A549 (cell line): ENCODE data around the gene TTC28. TPM values are rescaled to one million over a fixed set of nuclear protein-coding genes. Genes with fewer than 3 reads are reported as not detected.

Experiments
- ATAC-seq, 2 experiments: fragments of 200-7000 bp in 1 of 2; fragments of >200 bp in 1 of 2; cut with Nextera tagmentation in 1 of 2; cut with Tn5 transposase in 1 of 2; 3 replicates each; pipeline versions ENCODE4 v1.8.0 to v1.9.1; 2018 to 2020; ENCODE audit warnings: mild to moderate bottlenecking in 1 of 2, moderate library complexity in 1 of 2
- CTCF ChIA-PET: fragments of 300-600 bp; sonication (Branson Sonifier 250); formaldehyde crosslinking; extraction: SDS; loops from one replicate; lab custom pipeline; 2021; ENCODE audit warnings: antibody characterized with exemption, inconsistent platforms; lab: Yijun Ruan, JAX
- POLR2A ChIA-PET: fragments of 350-600 bp; formaldehyde crosslinking; extraction: SDS; loops from one replicate; lab custom pipeline; 2021; ENCODE audit warnings: antibody characterized with exemption, inconsistent platforms; lab: Yijun Ruan, JAX
- DNase-seq, 2 experiments: peaks; one replicate each; pipeline versions ENCODE4 v3.0.0 to v3.0.0-alpha.2; 2011 to 2016; ENCODE audit warnings: low read depth in 1 of 2, low spot score in 1 of 2
- FAIRE-seq: peaks from 2 replicates; lab custom pipeline; 2011; peaks lifted over from hg19 to GRCh38; lab: Jason Lieb, UNC
- H3K27ac ChIP-seq, 2 experiments: fragments of >200 bp; sonication (Bioruptor Twin); formaldehyde crosslinking; 3 replicates each; pipeline ENCODE4 v1.5.1; 2016 to 2017
- H3K4me1 ChIP-seq: fragments of >200 bp; sonication (Bioruptor Twin); formaldehyde crosslinking; 3 replicates; pipeline ENCODE4 v1.6.1; 2016
- H3K4me2 ChIP-seq: fragments of >200 bp; sonication (Bioruptor Twin); formaldehyde crosslinking; 3 replicates; pipeline ENCODE4 v1.6.1; 2016
- H3K4me3 ChIP-seq: fragments of >200 bp; sonication (Bioruptor Twin); formaldehyde crosslinking; 3 replicates; pipeline ENCODE4 v1.5.1; 2016
- H3K9me3 ChIP-seq: fragments of >200 bp; sonication (Bioruptor Twin); formaldehyde crosslinking; 3 replicates; pipeline ENCODE4 v1.6.1; 2016
- CBX2 ChIP-seq: fragments of 200-600 bp; sonication (generic); IDR thresholded peaks from 2 replicates; pipeline ENCODE4 v1.6.1; 2016; ENCODE audit warnings: low read depth, mild to moderate bottlenecking, borderline replicate concordance
- CEBPB ChIP-seq, 2 experiments: fragments of >200 bp in 1 of 2; sonication (Bioruptor Twin) in 1 of 2; formaldehyde crosslinking in 1 of 2; IDR thresholded peaks; 2 replicates each; pipeline ENCODE4 v1.6.1; 2012 to 2016
- CHD2 ChIP-seq: fragments of 150-350 bp; IDR thresholded peaks from 2 replicates; pipeline ENCODE4 v1.6.1; 2014; ENCODE audit warnings: low read length; ENCODE audit not compliant: partially characterized antibody
- EHMT2 ChIP-seq: fragments of 200-600 bp; sonication (generic); IDR thresholded peaks from 2 replicates; pipeline ENCODE4 v1.6.1; 2016; ENCODE audit warnings: antibody characterized with exemption, low read depth, mild to moderate bottlenecking, moderate library complexity
- EP300 ChIP-seq, 2 experiments: fragments of >200 bp; sonication (Bioruptor Twin); formaldehyde crosslinking; IDR thresholded peaks; 2 replicates in 1 of 2; 3 replicates in 1 of 2; pipeline ENCODE4 v1.6.1; 2016 to 2017
- ESRRA ChIP-seq: fragments of 150-350 bp; IDR thresholded peaks from 2 replicates; pipeline ENCODE4 v1.6.1; 2014; ENCODE audit warnings: mild to moderate bottlenecking, low read length, borderline replicate concordance
- FOSB ChIP-seq: fragments of 250-450 bp; sonication (Bioruptor Pico); IDR thresholded peaks from 2 replicates; pipeline ENCODE4 v1.5.0; 2020; ENCODE audit warnings: mild to moderate bottlenecking, moderate library complexity
- HOXB5 ChIP-seq: fragments of 250-450 bp; sonication (Bioruptor Pico); IDR thresholded peaks from 2 replicates; pipeline ENCODE4 v1.5.0; 2020; ENCODE audit warnings: mild to moderate bottlenecking, moderate library complexity
- JUN ChIP-seq, 2 experiments: fragments of >200 bp; sonication (Bioruptor Twin); formaldehyde crosslinking; IDR thresholded peaks; 2 replicates in 1 of 2; 3 replicates in 1 of 2; pipeline ENCODE4 v1.6.1; 2016 to 2017
- KDM1A ChIP-seq: fragments of 200-600 bp; sonication (generic); IDR thresholded peaks from 2 replicates; pipeline ENCODE4 v1.6.1; 2016; ENCODE audit warnings: low read depth, mild to moderate bottlenecking
- MYC ChIP-seq: IDR thresholded peaks from 2 replicates; pipeline ENCODE4 v1.6.1; 2012; ENCODE audit warnings: mild to moderate bottlenecking, inconsistent platforms, low read length, improper control_type of control experiment, borderline replicate concordance
- NPAS2 ChIP-seq: fragments of 250-450 bp; sonication (Bioruptor Pico); IDR thresholded peaks from 2 replicates; pipeline ENCODE4 v1.8.0; 2022; ENCODE audit warnings: mild to moderate bottlenecking, moderate library complexity, borderline replicate concordance
- POLR2AphosphoS2 ChIP-seq: conservative IDR thresholded peaks from 2 replicates; pipeline ENCODE4 v1.6.1; 2012; ENCODE audit warnings: low read length, improper control_type of control experiment, inconsistent platforms
- RAD21 ChIP-seq, 2 experiments: fragments of >200 bp in 1 of 2; sonication (Bioruptor Twin) in 1 of 2; formaldehyde crosslinking in 1 of 2; IDR thresholded peaks in 1 of 2; conservative IDR thresholded peaks in 1 of 2; 2 replicates in 1 of 2; 3 replicates in 1 of 2; pipeline ENCODE4 v1.6.1; 2012 to 2018; ENCODE audit warnings: inconsistent platforms in 1 of 2
- RARB ChIP-seq: fragments of 250-450 bp; sonication (Bioruptor Pico); IDR thresholded peaks from 2 replicates; pipeline ENCODE4 v1.8.0; 2021; ENCODE audit warnings: mild to moderate bottlenecking, moderate library complexity
- RNF2 ChIP-seq: fragments of 200-600 bp; sonication (generic); IDR thresholded peaks from 2 replicates; pipeline ENCODE4 v1.6.1; 2016; ENCODE audit warnings: low read depth, mild to moderate bottlenecking, antibody characterized with exemption, moderate library complexity, borderline replicate concordance
- SMC3 ChIP-seq: fragments of >200 bp; sonication (Bioruptor Twin); formaldehyde crosslinking; IDR thresholded peaks from 3 replicates; pipeline ENCODE4 v1.6.1; 2018; ENCODE audit warnings: inconsistent platforms
- SREBF2 ChIP-seq: fragments of 450-650 bp; IDR thresholded peaks from 2 replicates; pipeline ENCODE4 v1.6.1; 2014; ENCODE audit warnings: mild to moderate bottlenecking, moderate library complexity
- ZSCAN20 ChIP-seq: fragments of 250-450 bp; sonication (Bioruptor Pico); IDR thresholded peaks from 2 replicates; pipeline ENCODE4 v1.8.0; 2022; ENCODE audit warnings: mild to moderate bottlenecking, moderate library complexity
- WGBS: methylation state at CpG from one replicate; pipeline ENCODE4 v1.1.6; 2017; ENCODE audit errors: missing lambda C conversion rate; 5-methylcytosine and 5-hydroxymethylcytosine counted together
- polyA plus RNA-seq, 4 experiments: library from polyadenylated mRNA; depleted of rRNA in 3 of 4; stranded (reverse); fragments of >200 nt; fragmentation: RNase III in 1 of 4; extraction: RNeasy Plus Mini Kit Qiagen cat#74134 plus additional on column Dnase treatment in 1 of 4; gene quantifications; 2 replicates in 3 of 4; 3 replicates in 1 of 4; pipeline ENCODE4 v1.2.3, GENCODE V29; 2011 to 2017
- TF ChIP-seq, protein P1 (sequence below): IDR thresholded peaks from 2 replicates; pipeline ENCODE4 v1.6.1; 2012; ENCODE audit warnings: low read depth, borderline replicate concordance
- TF ChIP-seq, protein P2 (sequence below): fragments of >200 bp; sonication (Bioruptor Twin); formaldehyde crosslinking; IDR thresholded peaks from 2 replicates; pipeline ENCODE4 v1.6.1; 2016
- TF ChIP-seq, protein P3 (sequence below): IDR thresholded peaks from 2 replicates; pipeline ENCODE4 v1.6.1; 2012
- TF ChIP-seq, protein P4 (sequence below): fragments of >200 bp; sonication (Bioruptor Twin); formaldehyde crosslinking; IDR thresholded peaks from 3 replicates; pipeline ENCODE4 v1.6.1; 2016
- TF ChIP-seq, protein P5 (sequence below): fragments of 250-450 bp; sonication (Bioruptor Pico); IDR thresholded peaks from 2 replicates; pipeline ENCODE4 v1.5.0; 2021; ENCODE audit warnings: mild to moderate bottlenecking, moderate library complexity, borderline replicate concordance
- TF ChIP-seq, protein P6 (sequence below): fragments of 200-600 bp; sonication (generic); IDR thresholded peaks from 2 replicates; pipeline ENCODE4 v1.6.1; 2016; ENCODE audit warnings: antibody characterized with exemption, mild to moderate bottlenecking, moderate library complexity

The TTC28 gene
- polyA plus RNA-seq, 2 of the 4 experiments (the other 2 are of a cell fraction) = 2.6 to 3.8 TPM

DNA sequence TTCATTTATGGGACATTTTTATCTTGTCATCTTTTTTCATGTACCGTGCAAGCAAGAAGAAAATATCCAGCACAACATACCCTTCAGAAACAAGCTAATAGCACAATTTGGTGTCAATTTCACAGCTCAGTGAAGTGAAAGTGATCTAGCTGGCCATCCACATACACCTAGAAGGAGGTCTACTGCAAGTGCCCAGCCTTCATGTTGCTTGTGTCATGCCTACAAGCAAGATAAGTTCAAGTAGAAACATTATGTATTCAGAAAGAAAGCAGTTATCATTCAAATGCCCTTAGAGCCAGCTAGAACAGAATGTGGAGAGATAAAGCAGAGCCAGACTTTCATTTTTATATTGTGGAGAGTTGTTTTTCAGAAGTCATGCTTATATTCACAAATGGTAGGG, 434.9 kb downstream of the TTC28 start (continued):
- TF ChIP-seq EP300 (IDR thresholded peaks at IDR 0.05) (no peak), SREBF2 (no peak), CHD2 (no peak), SMC3 (no peak)
- TF ChIP-seq, protein P1, sequence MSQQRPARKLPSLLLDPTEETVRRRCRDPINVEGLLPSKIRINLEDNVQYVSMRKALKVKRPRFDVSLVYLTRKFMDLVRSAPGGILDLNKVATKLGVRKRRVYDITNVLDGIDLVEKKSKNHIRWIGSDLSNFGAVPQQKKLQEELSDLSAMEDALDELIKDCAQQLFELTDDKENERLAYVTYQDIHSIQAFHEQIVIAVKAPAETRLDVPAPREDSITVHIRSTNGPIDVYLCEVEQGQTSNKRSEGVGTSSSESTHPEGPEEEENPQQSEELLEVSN = no peak
- TF ChIP-seq, protein P2, sequence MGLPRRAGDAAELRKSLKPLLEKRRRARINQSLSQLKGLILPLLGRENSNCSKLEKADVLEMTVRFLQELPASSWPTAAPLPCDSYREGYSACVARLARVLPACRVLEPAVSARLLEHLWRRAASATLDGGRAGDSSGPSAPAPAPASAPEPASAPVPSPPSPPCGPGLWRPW = no peak
- TF ChIP-seq, protein P3, sequence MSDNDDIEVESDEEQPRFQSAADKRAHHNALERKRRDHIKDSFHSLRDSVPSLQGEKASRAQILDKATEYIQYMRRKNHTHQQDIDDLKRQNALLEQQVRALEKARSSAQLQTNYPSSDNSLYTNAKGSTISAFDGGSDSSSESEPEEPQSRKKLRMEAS = no peak

DNA sequence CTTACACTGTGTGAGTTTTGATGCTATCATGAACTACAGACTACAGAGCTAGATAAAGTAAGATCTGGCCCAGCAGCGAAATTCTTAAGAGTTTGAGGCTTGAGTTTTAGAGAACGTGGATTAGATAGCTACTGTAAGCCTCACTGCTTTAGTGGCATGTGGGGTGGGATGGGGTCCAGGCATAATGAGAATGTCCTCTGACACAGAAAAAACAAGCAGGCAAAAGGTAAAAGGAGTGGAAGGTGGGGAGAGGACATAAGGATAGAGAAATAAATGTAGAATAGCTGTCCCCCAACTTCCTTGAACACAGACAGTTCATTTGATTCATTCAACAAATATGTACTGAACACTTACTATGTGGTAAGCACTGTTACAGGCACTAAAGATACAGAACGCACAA, 436.1 kb downstream of the TTC28 start:
- Histone ChIP-seq H3K4me2 (no peak overlapping the region), H3K9me3 (no peaks in the 10 kb centered on the region), H3K4me1 (peaks cover 20% of the 10 kb centered on the region; the same call in 2 of the 3 replicates), H3K27ac (no peak overlapping the region), H3K4me3 (no peak overlapping the region)
- ChIA-PET CTCF (interaction anchor here (0.7 to 1.8 kb wide), 3 partner anchors 10 to 224 kb away, joined by 3 to 6 read pairs (median 4); no protein-coding TSS in a partner anchor), POLR2A (no interaction called here)
- ATAC-seq (no peak), DNase-seq (no peak)
- 81% methylated on average over 3 of the region's 3 CpGs for WGBS
- TF ChIP-seq RARB (CRISPR knock-in tag) (no peak), ESRRA (no peak), POLR2AphosphoS2 (no peak), JUN (IDR thresholded peaks at IDR 0.05) (no peak), CEBPB (IDR thresholded peaks at IDR 0.05) (no peak), KDM1A (no peak), ZSCAN20 (CRISPR knock-in tag) (no peak), FOSB (CRISPR knock-in tag) (no peak), CBX2 (no peak), RAD21 (conservative IDR thresholded peaks at IDR 0.05 in 1 of 2, IDR thresholded peaks at IDR 0.05 in 1 of 2) (no peak), HOXB5 (no peak), SMC3 (no peak), NPAS2 (CRISPR knock-in tag) (no peak), MYC (no peak), RNF2 (no peak), EHMT2 (no peak)
- TF ChIP-seq, protein P4, sequence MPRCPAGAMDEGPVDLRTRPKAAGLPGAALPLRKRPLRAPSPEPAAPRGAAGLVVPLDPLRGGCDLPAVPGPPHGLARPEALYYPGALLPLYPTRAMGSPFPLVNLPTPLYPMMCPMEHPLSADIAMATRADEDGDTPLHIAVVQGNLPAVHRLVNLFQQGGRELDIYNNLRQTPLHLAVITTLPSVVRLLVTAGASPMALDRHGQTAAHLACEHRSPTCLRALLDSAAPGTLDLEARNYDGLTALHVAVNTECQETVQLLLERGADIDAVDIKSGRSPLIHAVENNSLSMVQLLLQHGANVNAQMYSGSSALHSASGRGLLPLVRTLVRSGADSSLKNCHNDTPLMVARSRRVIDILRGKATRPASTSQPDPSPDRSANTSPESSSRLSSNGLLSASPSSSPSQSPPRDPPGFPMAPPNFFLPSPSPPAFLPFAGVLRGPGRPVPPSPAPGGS = no peak
- TF ChIP-seq, protein P5, sequence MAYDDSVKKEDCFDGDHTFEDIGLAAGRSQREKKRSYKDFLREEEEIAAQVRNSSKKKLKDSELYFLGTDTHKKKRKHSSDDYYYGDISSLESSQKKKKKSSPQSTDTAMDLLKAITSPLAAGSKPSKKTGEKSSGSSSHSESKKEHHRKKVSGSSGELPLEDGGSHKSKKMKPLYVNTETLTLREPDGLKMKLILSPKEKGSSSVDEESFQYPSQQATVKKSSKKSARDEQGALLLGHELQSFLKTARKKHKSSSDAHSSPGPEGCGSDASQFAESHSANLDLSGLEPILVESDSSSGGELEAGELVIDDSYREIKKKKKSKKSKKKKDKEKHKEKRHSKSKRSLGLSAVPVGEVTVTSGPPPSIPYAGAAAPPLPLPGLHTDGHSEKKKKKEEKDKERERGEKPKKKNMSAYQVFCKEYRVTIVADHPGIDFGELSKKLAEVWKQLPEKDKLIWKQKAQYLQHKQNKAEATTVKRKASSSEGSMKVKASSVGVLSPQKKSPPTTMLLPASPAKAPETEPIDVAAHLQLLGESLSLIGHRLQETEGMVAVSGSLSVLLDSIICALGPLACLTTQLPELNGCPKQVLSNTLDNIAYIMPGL (CRISPR knock-in tag) = no peak
- TF ChIP-seq, protein P3 = no peak
- TF ChIP-seq, protein P6, sequence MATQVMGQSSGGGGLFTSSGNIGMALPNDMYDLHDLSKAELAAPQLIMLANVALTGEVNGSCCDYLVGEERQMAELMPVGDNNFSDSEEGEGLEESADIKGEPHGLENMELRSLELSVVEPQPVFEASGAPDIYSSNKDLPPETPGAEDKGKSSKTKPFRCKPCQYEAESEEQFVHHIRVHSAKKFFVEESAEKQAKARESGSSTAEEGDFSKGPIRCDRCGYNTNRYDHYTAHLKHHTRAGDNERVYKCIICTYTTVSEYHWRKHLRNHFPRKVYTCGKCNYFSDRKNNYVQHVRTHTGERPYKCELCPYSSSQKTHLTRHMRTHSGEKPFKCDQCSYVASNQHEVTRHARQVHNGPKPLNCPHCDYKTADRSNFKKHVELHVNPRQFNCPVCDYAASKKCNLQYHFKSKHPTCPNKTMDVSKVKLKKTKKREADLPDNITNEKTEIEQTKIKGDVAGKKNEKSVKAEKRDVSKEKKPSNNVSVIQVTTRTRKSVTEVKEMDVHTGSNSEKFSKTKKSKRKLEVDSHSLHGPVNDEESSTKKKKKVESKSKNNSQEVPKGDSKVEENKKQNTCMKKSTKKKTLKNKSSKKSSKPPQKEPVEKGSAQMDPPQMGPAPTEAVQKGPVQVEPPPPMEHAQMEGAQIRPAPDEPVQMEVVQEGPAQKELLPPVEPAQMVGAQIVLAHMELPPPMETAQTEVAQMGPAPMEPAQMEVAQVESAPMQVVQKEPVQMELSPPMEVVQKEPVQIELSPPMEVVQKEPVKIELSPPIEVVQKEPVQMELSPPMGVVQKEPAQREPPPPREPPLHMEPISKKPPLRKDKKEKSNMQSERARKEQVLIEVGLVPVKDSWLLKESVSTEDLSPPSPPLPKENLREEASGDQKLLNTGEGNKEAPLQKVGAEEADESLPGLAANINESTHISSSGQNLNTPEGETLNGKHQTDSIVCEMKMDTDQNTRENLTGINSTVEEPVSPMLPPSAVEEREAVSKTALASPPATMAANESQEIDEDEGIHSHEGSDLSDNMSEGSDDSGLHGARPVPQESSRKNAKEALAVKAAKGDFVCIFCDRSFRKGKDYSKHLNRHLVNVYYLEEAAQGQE = no peak
- TF ChIP-seq, all 56 proteins: peak for 0
- FAIRE-seq = no peak
